PC-3 (cell line): Measurements from ENCODE around the gene IARS1. TPM values are rescaled to one million over a fixed set of nuclear protein-coding genes. Genes with fewer than 3 reads are reported as not detected.

ENCODE experiments used
- ATAC-seq: fragments of 200-7000 bp; cut with Tn5 transposase; 2 replicates; pipeline ENCODE4 v1.9.1; 2020; ENCODE audit warnings: mild to moderate bottlenecking, moderate library complexity
- BruUV-seq: library from RNA; stranded (reverse); fragments of 400-500 nt; replicated peaks from 2 replicates; lab custom pipeline; 2021; lab: Mats Ljungman, UMichigan
- CTCF ChIA-PET: fragments of 300-600 bp; sonication (Branson Sonifier 250); formaldehyde crosslinking; loops from one replicate; lab custom pipeline; 2022; ENCODE audit warnings: antibody characterized with exemption; lab: Charles Lee
- POLR2A ChIA-PET: fragments of 300-600 bp; sonication (Branson Sonifier 250); formaldehyde crosslinking; loops from one replicate; lab custom pipeline; 2022; ENCODE audit warnings: antibody characterized with exemption; ENCODE audit not compliant: unreplicated experiment; lab: Charles Lee
- DNase-seq: peaks from one replicate; pipeline ENCODE4 v3.0.0-alpha.2; 2015
- H2AFZ ChIP-seq: fragments of 300-600 bp; sonication (generic); 2 replicates; pipeline ENCODE4 v1.6.0; 2016; ENCODE audit warnings: antibody characterized with exemption, low read length
- H3F3A ChIP-seq: fragments of 300-600 bp; sonication (generic); one replicate; pipeline ENCODE4 v1.6.0; 2017; ENCODE audit warnings: antibody characterized with exemption, low read length, control low read depth, mild to moderate bottlenecking; ENCODE audit not compliant: unreplicated experiment
- H3K27ac ChIP-seq: fragments of 300-600 bp; sonication (generic); 2 replicates; pipeline ENCODE4 v1.5.1; 2016; ENCODE audit warnings: mild to moderate bottlenecking, low read length
- H3K27me3 ChIP-seq: fragments of 300-600 bp; sonication (generic); 2 replicates; pipeline ENCODE4 v1.6.1; 2016; ENCODE audit warnings: low read length, mixed read lengths
- H3K36me3 ChIP-seq: fragments of 300-600 bp; sonication (generic); 2 replicates; pipeline ENCODE4 v1.6.1; 2016; ENCODE audit warnings: low read depth, mixed run types, low read length, mixed read lengths
- H3K4me1 ChIP-seq: fragments of 300-600 bp; sonication (generic); 2 replicates; pipeline ENCODE4 v1.5.1; 2016; ENCODE audit warnings: low read length; ENCODE audit not compliant: insufficient read depth
- H3K4me2 ChIP-seq: fragments of 300-600 bp; sonication (generic); 2 replicates; pipeline ENCODE4 v1.6.0; 2016; ENCODE audit warnings: low read length
- H3K4me3 ChIP-seq: fragments of 300-600 bp; sonication (generic); 2 replicates; pipeline ENCODE4 v1.5.1; 2016; ENCODE audit warnings: mild to moderate bottlenecking, low read length, mixed read lengths
- H3K79me2 ChIP-seq: fragments of 300-600 bp; sonication (generic); 2 replicates; pipeline ENCODE4 v1.6.1; 2017; ENCODE audit warnings: low read length, mixed read lengths
- H3K9ac ChIP-seq: fragments of 300-600 bp; sonication (generic); 2 replicates; pipeline ENCODE4 v1.6.0; 2016; ENCODE audit warnings: mild to moderate bottlenecking, low read length
- H3K9me2 ChIP-seq: fragments of 300-600 bp; sonication (generic); replicated peaks from 2 replicates; pipeline ENCODE4 v1.6.1; 2016; ENCODE audit warnings: mixed run types, low read length, mixed read lengths
- H3K9me3 ChIP-seq: fragments of 300-600 bp; sonication (generic); 2 replicates; pipeline ENCODE4 v1.6.1; 2016; ENCODE audit warnings: low read length, mixed read lengths
- H4K20me1 ChIP-seq: fragments of 300-600 bp; sonication (generic); 2 replicates; pipeline ENCODE4 v1.6.1; 2016; ENCODE audit warnings: low read length, mixed read lengths
- EZH2 ChIP-seq: fragments of 300-600 bp; sonication (generic); IDR thresholded peaks from one replicate; pipeline ENCODE4 v1.6.1; 2017; ENCODE audit warnings: antibody characterized with exemption, mild to moderate bottlenecking, low read length; ENCODE audit not compliant: unreplicated experiment
- EZH2phosphoT487 ChIP-seq: fragments of 300-600 bp; sonication (generic); IDR thresholded peaks from 2 replicates; pipeline ENCODE4 v1.6.1; 2018; ENCODE audit warnings: mild to moderate bottlenecking, antibody characterized with exemption, low read length, borderline replicate concordance
- intact Hi-C: fragments of 100-400 bp; cut with micrococcal nuclease; formaldehyde crosslinking; loops from 2 replicates; pipeline ENCODE4 v1.9.0; 2023
- total RNA-seq: library from RNA; depleted of rRNA; stranded (reverse); fragments of >200 nt; gene quantifications from 2 replicates; pipeline ENCODE4 v1.2.3, GENCODE V29; 2014
- TF ChIP-seq, protein P1 (sequence below): fragments of 300-600 bp; sonication (generic); conservative IDR thresholded peaks from 2 replicates; pipeline ENCODE4 v1.5.1; 2017; ENCODE audit warnings: antibody characterized with exemption, low read depth, mild to moderate bottlenecking, low read length

Gene IARS1
- total RNA-seq, 1 experiment from 2014 or later: 128 TPM

DNA sequence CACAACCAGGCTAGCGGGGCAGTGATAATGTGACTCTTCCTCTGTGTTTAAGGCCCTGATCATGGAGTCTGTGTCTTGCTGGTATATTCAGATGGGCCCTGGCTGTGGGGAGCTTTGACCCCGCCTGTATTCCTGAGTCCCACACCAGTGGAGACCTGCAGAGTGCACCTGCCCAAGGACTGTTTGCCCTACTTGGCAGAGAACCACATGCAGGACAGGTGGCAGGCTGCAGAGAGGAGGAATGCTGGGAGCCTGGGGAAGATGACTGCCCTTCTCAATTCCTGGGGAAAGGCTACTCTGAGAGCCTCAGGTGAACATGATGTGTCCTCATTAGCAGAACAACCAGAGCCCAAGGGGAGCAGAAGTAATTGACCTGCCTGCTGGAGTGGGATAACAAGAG is 36.2 kb downstream of the IARS1 start:
- Histone ChIP-seq H3K4me2 (no peak overlapping the region), H3K27me3 (no peaks in the 10 kb centered on the region), H3K27ac (no peak overlapping the region), H3F3A (no peaks in the 10 kb centered on the region), H3K79me2 (no peaks in the 10 kb centered on the region), H3K9me3 (no peaks in the 10 kb centered on the region), H3K4me3 (no peak overlapping the region), H3K9ac (no peak overlapping the region), H3K9me2 (no peaks in the 10 kb centered on the region), H4K20me1 (no peaks in the 10 kb centered on the region), H2AFZ (no peak overlapping the region), H3K4me1 (no peaks in the 10 kb centered on the region), H3K36me3 (peaks cover 60% of the 10 kb centered on the region)
- no peak for TF ChIP-seq EZH2
- TF ChIP-seq EZH2phosphoT487: no peak
- TF ChIP-seq, protein P1, sequence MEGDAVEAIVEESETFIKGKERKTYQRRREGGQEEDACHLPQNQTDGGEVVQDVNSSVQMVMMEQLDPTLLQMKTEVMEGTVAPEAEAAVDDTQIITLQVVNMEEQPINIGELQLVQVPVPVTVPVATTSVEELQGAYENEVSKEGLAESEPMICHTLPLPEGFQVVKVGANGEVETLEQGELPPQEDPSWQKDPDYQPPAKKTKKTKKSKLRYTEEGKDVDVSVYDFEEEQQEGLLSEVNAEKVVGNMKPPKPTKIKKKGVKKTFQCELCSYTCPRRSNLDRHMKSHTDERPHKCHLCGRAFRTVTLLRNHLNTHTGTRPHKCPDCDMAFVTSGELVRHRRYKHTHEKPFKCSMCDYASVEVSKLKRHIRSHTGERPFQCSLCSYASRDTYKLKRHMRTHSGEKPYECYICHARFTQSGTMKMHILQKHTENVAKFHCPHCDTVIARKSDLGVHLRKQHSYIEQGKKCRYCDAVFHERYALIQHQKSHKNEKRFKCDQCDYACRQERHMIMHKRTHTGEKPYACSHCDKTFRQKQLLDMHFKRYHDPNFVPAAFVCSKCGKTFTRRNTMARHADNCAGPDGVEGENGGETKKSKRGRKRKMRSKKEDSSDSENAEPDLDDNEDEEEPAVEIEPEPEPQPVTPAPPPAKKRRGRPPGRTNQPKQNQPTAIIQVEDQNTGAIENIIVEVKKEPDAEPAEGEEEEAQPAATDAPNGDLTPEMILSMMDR: no peak
- BruUV-seq: no TSS peak
- POLR2A ChIA-PET: no interaction called here
- DNase-seq (no peak), ATAC-seq (no peak)
- CTCF ChIA-PET: no interaction called here
- intact Hi-C loops: no loop called here

DNA sequence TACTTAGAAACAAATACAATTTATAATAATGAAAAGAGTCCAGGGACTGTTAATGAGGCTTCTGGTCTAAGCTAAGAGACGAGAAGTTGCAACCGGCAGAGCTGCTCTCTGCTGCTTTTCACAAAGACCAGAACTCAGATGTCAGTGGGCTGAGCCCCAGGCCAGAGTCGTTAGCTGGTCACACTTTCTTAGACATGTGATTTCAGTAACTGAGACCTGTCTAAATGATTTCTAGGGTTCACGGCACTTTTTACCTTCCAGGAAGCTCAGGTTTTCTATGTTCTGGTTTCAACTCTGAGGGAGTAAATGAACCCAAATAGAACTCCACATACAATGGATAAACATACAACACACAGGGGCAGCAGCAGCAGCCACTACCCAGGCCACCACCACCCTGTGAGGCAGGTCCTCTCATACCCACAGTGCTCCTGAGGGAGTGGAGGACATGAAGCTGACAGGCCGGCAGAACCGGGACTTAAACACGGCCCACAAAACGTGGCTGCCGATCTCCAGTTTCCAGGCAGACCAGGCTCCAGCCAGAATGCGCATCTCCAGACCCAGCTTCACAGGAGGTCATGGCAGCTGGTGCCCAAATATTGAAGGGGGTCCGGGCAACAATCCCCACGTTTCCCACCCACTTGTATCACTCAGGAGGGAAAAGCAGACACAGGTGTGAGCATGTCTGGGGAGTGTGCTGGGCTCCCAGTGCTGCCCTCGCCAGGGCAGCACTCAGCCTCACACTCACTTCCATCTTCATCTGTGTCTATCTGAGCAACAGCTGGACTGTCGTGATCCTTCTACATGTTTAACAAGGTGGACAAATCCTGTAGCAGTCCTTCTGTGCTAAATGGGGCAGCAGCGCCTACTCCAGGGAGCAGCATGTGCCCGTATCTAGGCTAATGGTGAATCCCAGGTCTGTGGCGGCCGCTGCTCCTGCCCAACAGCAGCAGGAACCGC is 38.8 kb downstream of the IARS1 start:
- Histone ChIP-seq H3K4me1 (no peaks in the 10 kb centered on the region), H3K27ac (no peak overlapping the region), H3K9me2 (no peaks in the 10 kb centered on the region), H3K9me3 (no peaks in the 10 kb centered on the region), H2AFZ (no peak overlapping the region), H3K36me3 (peaks cover 65% of the 10 kb centered on the region), H3K4me2 (no peak overlapping the region), H3F3A (no peaks in the 10 kb centered on the region), H4K20me1 (no peaks in the 10 kb centered on the region), H3K79me2 (no peaks in the 10 kb centered on the region), H3K4me3 (no peak overlapping the region), H3K9ac (no peak overlapping the region), H3K27me3 (no peaks in the 10 kb centered on the region)
- DNase-seq: no peak
- ChIA-PET POLR2A (no interaction called here), CTCF (no interaction called here)
- TF ChIP-seq EZH2: no peak
- TF ChIP-seq, protein P1: no peak
- no peak for TF ChIP-seq EZH2phosphoT487
- intact Hi-C loops: no loop called here
- no TSS peak for BruUV-seq
- ATAC-seq: no peak

DNA sequence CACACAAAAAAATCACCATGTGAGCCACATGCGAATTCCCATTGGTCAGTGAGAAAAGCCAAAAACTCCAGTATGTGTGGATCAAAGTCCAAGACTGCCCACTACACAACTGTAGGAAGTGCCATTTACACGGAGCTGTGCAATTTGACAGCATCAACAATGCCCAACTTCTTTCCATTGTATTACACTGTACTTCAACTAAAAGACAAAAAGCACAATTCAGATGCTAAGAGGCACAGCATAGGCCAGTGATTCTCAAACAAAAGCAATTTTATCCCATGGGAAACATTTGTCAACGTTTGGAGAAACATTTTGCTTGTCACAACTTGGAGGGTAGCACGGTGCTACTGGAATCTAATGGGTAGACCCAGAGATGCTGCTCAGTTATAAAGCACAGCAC is 39.8 kb downstream of the IARS1 start:
- Histone ChIP-seq H3K4me1 (no peaks in the 10 kb centered on the region), H3K79me2 (no peaks in the 10 kb centered on the region), H3K27me3 (no peaks in the 10 kb centered on the region), H3K36me3 (peaks cover 55% of the 10 kb centered on the region), H3F3A (no peaks in the 10 kb centered on the region), H3K9ac (no peak overlapping the region), H2AFZ (no peak overlapping the region), H3K4me2 (no peak overlapping the region), H3K9me2 (no peaks in the 10 kb centered on the region), H3K9me3 (no peaks in the 10 kb centered on the region), H3K4me3 (no peak overlapping the region), H4K20me1 (no peaks in the 10 kb centered on the region), H3K27ac (no peak overlapping the region)
- ChIA-PET CTCF (no interaction called here), POLR2A (no interaction called here)
- intact Hi-C loops: no loop called here
- DNase-seq (no peak), ATAC-seq (no peak)
- BruUV-seq: no TSS peak
- TF ChIP-seq, protein P1: no peak
- TF ChIP-seq EZH2 (no peak), EZH2phosphoT487 (no peak)
